ENCODE measurements around the gene CDKN2AIPNL. TPM values are rescaled to one million over a fixed set of nuclear protein-coding genes. Genes with fewer than 3 reads are reported as not detected.

Gene CDKN2AIPNL
- polyA plus RNA-seq, result 28.0 TPM
- long read RNA-seq, donor 1, transcript CDKN2AIPNL-202 (3 exons, 1,223 nt), result major isoform, 10 of 11 reads
- long read RNA-seq, donor 1, partial matches to known transcripts, result 0 of 11 reads
- long read RNA-seq, donor 1, other reads (novel, unspliced or antisense), result 0 of 11 reads
- long read RNA-seq, donor 2, transcript CDKN2AIPNL-202 (3 exons, 1,223 nt), result major isoform, 17 of 17 reads
- long read RNA-seq, donor 2, partial matches to known transcripts, result 0 of 17 reads
- long read RNA-seq, donor 2, other reads (novel, unspliced or antisense), result 0 of 17 reads
- long read RNA-seq, donor 3, transcript CDKN2AIPNL-202 (3 exons, 1,223 nt), result major isoform, 18 of 25 reads
- long read RNA-seq, donor 3, partial matches to known transcripts, result 0 of 25 reads
- long read RNA-seq, donor 3, other reads (novel, unspliced or antisense), result 7 of 25 reads
- long read RNA-seq, donor 4, partial matches to known transcripts, result 0 of 1 reads
- long read RNA-seq, donor 4, other reads (novel, unspliced or antisense), result 0 of 1 reads
- long read RNA-seq, donor 5, transcript CDKN2AIPNL-202 (3 exons, 1,223 nt), result major isoform, 10 of 10 reads
- long read RNA-seq, donor 5, partial matches to known transcripts, result 0 of 10 reads
- long read RNA-seq, donor 5, other reads (novel, unspliced or antisense), result 0 of 10 reads
- long read RNA-seq, donor 6, transcript CDKN2AIPNL-202 (3 exons, 1,223 nt), result major isoform, 10 of 10 reads
- long read RNA-seq, donor 6, partial matches to known transcripts, result 0 of 10 reads
- long read RNA-seq, donor 6, other reads (novel, unspliced or antisense), result 0 of 10 reads
- long read RNA-seq, donor 7, transcript CDKN2AIPNL-202 (3 exons, 1,223 nt), result major isoform, 8 of 8 reads
- long read RNA-seq, donor 7, partial matches to known transcripts, result 0 of 8 reads
- long read RNA-seq, donor 7, other reads (novel, unspliced or antisense), result 0 of 8 reads
- long read RNA-seq, donor 8, transcript CDKN2AIPNL-202 (3 exons, 1,223 nt), result major isoform, 12 of 18 reads
- long read RNA-seq, donor 8, partial matches to known transcripts, result 0 of 18 reads
- long read RNA-seq, donor 8, other reads (novel, unspliced or antisense), result 6 of 18 reads
- long read RNA-seq, donor 9, transcript CDKN2AIPNL-202 (3 exons, 1,223 nt), result major isoform, 10 of 69 reads
- long read RNA-seq, donor 9, partial matches to known transcripts, result 59 of 69 reads
- long read RNA-seq, donor 9, other reads (novel, unspliced or antisense), result 0 of 69 reads
- long read RNA-seq, donor 10, transcript CDKN2AIPNL-202 (3 exons, 1,223 nt), result major isoform, 5 of 5 reads
- long read RNA-seq, donor 10, partial matches to known transcripts, result 0 of 5 reads
- long read RNA-seq, donor 10, other reads (novel, unspliced or antisense), result 0 of 5 reads
- long read RNA-seq, donor 11, transcript CDKN2AIPNL-202 (3 exons, 1,223 nt), result major isoform, 13 of 14 reads
- long read RNA-seq, donor 11, partial matches to known transcripts, result 0 of 14 reads
- long read RNA-seq, donor 11, other reads (novel, unspliced or antisense), result 0 of 14 reads

- Histone ChIP-seq H3K4me3 (ENCODE audit: low read length) (peak within 1 kb of the TSS; percentile 88), H3K27ac (ENCODE audit: low read length) (peak within 1 kb of the TSS; percentile 95), H3K27me3 (ENCODE audit: control insufficient read depth, insufficient read depth, low read length) (no peaks in the 10 kb centered on the region), H3K4me1 (ENCODE audit: control insufficient read depth, insufficient read depth, low read length) (peaks cover 48% of the 10 kb centered on the region), H3K36me3 (ENCODE audit: control insufficient read depth, insufficient read depth, low read length) (peaks cover 7% of the 10 kb centered on the region), H3K9me3 (ENCODE audit: control insufficient read depth, low read depth, low read length) (no peaks in the 10 kb centered on the region)
- WGBS (ENCODE audit: insufficient coverage, low lambda C conversion rate), result no CpG with 5 or more reads among the region's 61 CpGs
- peak; percentile 92 to 94 for DNase-seq
Measured at GRCh38 chr5:134411546-134412266, at the start of gene CDKN2AIPNL. Gene CDKN2AIPNL, minus strand, starts transcription at chr5:134411881. Its CDS starts 27 bp downstream, at chr5:134411854.

- Histone ChIP-seq H3K4me3 (ENCODE audit: low read length) (no peak overlapping the region), H3K27me3 (ENCODE audit: control insufficient read depth, insufficient read depth, low read length) (no peaks in the 10 kb centered on the region), H3K9me3 (ENCODE audit: control insufficient read depth, low read depth, low read length) (no peaks in the 10 kb centered on the region), H3K4me1 (ENCODE audit: control insufficient read depth, insufficient read depth, low read length) (peaks cover 36% of the 10 kb centered on the region), H3K36me3 (ENCODE audit: control insufficient read depth, insufficient read depth, low read length) (no peaks in the 10 kb centered on the region), H3K27ac (ENCODE audit: low read length) (no peak overlapping the region)
- DNase-seq, result peak in 1 of 2 donors; percentile 29
- no CpG with 5 or more reads among the region's 8 CpGs for WGBS (ENCODE audit: insufficient coverage, low lambda C conversion rate)
Measured at GRCh38 chr5:134460551-134460950, 48.9 kb upstream of the CDKN2AIPNL start.

- Histone ChIP-seq H3K36me3 (ENCODE audit: control insufficient read depth, insufficient read depth, low read length) (no peaks in the 10 kb centered on the region), H3K4me3 (ENCODE audit: low read length) (no peak overlapping the region), H3K4me1 (ENCODE audit: control insufficient read depth, insufficient read depth, low read length) (peaks cover 26% of the 10 kb centered on the region), H3K9me3 (ENCODE audit: control insufficient read depth, low read depth, low read length) (no peaks in the 10 kb centered on the region), H3K27ac (ENCODE audit: low read length) (peak overlapping the region; percentile 61), H3K27me3 (ENCODE audit: control insufficient read depth, insufficient read depth, low read length) (no peaks in the 10 kb centered on the region)
- DNase-seq, result no peak
- no CpG with 5 or more reads among the region's 1 CpG for WGBS (ENCODE audit: insufficient coverage, low lambda C conversion rate)
Measured at GRCh38 chr5:134459491-134459890, 47.8 kb upstream of the CDKN2AIPNL start.

- no peaks in the 10 kb centered on the region for H3K9me3 ChIP-seq (ENCODE audit: control insufficient read depth, low read depth, low read length)
- H3K4me1 ChIP-seq (ENCODE audit: control insufficient read depth, insufficient read depth, low read length), result peaks cover 26% of the 10 kb centered on the region
- peak overlapping the region; percentile 61 for H3K27ac ChIP-seq (ENCODE audit: low read length)
- WGBS (ENCODE audit: insufficient coverage, low lambda C conversion rate), result no CpG with 5 or more reads among the region's 8 CpGs
- DNase-seq, result no peak
- no peaks in the 10 kb centered on the region for H3K36me3 ChIP-seq (ENCODE audit: control insufficient read depth, insufficient read depth, low read length)
- H3K27me3 ChIP-seq (ENCODE audit: control insufficient read depth, insufficient read depth, low read length), result no peaks in the 10 kb centered on the region
- no peak overlapping the region for H3K4me3 ChIP-seq (ENCODE audit: low read length)
Measured at GRCh38 chr5:134459010-134459403, 47.3 kb upstream of the CDKN2AIPNL start.

- Histone ChIP-seq H3K4me3 (ENCODE audit: low read length) (no peak overlapping the region), H3K9me3 (ENCODE audit: control insufficient read depth, low read depth, low read length) (no peaks in the 10 kb centered on the region), H3K27ac (ENCODE audit: low read length) (peak overlapping the region; percentile 61), H3K4me1 (ENCODE audit: control insufficient read depth, insufficient read depth, low read length) (peaks cover 26% of the 10 kb centered on the region), H3K36me3 (ENCODE audit: control insufficient read depth, insufficient read depth, low read length) (no peaks in the 10 kb centered on the region), H3K27me3 (ENCODE audit: control insufficient read depth, insufficient read depth, low read length) (no peaks in the 10 kb centered on the region)
- WGBS (ENCODE audit: insufficient coverage, low lambda C conversion rate), result no CpG with 5 or more reads among the region's 10 CpGs
- peak; percentile 66 to 79 for DNase-seq
Measured at GRCh38 chr5:134458234-134459009, 46.7 kb upstream of the CDKN2AIPNL start.

GRCh38 chr5:134457801-134458200 lies 46.1 kb upstream of the CDKN2AIPNL start:
- DNase-seq, result no peak
- H3K27ac ChIP-seq (ENCODE audit: low read length), result peak overlapping the region; percentile 61
- no peaks in the 10 kb centered on the region for H3K27me3 ChIP-seq (ENCODE audit: control insufficient read depth, insufficient read depth, low read length)
- no peaks in the 10 kb centered on the region for H3K9me3 ChIP-seq (ENCODE audit: control insufficient read depth, low read depth, low read length)
- H3K36me3 ChIP-seq (ENCODE audit: control insufficient read depth, insufficient read depth, low read length), result no peaks in the 10 kb centered on the region
- no CpG with 5 or more reads among the region's 3 CpGs for WGBS (ENCODE audit: insufficient coverage, low lambda C conversion rate)
- no peak overlapping the region for H3K4me3 ChIP-seq (ENCODE audit: low read length)
- H3K4me1 ChIP-seq (ENCODE audit: control insufficient read depth, insufficient read depth, low read length), result peaks cover 26% of the 10 kb centered on the region

- H3K27me3 ChIP-seq (ENCODE audit: control insufficient read depth, insufficient read depth, low read length), result no peaks in the 10 kb centered on the region
- H3K27ac ChIP-seq (ENCODE audit: low read length), result no peak overlapping the region
- H3K36me3 ChIP-seq (ENCODE audit: control insufficient read depth, insufficient read depth, low read length), result no peaks in the 10 kb centered on the region
- H3K9me3 ChIP-seq (ENCODE audit: control insufficient read depth, low read depth, low read length), result no peaks in the 10 kb centered on the region
- H3K4me1 ChIP-seq (ENCODE audit: control insufficient read depth, insufficient read depth, low read length), result peaks cover 31% of the 10 kb centered on the region
- no peak for DNase-seq
- WGBS (ENCODE audit: insufficient coverage, low lambda C conversion rate), result 80% methylated on average over 1 of the region's 4 CpGs
- no peak overlapping the region for H3K4me3 ChIP-seq (ENCODE audit: low read length)
Measured at GRCh38 chr5:134456825-134457224, 45.1 kb upstream of the CDKN2AIPNL start.

GRCh38 chr5:134455466-134455865 lies 43.8 kb upstream of the CDKN2AIPNL start:
- no peak for DNase-seq
- WGBS (ENCODE audit: insufficient coverage, low lambda C conversion rate), result 94% methylated on average over 5 of the region's 8 CpGs
- Histone ChIP-seq H3K27me3 (ENCODE audit: control insufficient read depth, insufficient read depth, low read length) (no peaks in the 10 kb centered on the region), H3K27ac (ENCODE audit: low read length) (no peak overlapping the region), H3K4me3 (ENCODE audit: low read length) (no peak overlapping the region), H3K4me1 (ENCODE audit: control insufficient read depth, insufficient read depth, low read length) (peaks cover 41% of the 10 kb centered on the region), H3K36me3 (ENCODE audit: control insufficient read depth, insufficient read depth, low read length) (no peaks in the 10 kb centered on the region), H3K9me3 (ENCODE audit: control insufficient read depth, low read depth, low read length) (no peaks in the 10 kb centered on the region)

- DNase-seq, result no peak
- Histone ChIP-seq H3K4me1 (ENCODE audit: control insufficient read depth, insufficient read depth, low read length) (peaks cover 32% of the 10 kb centered on the region), H3K27me3 (ENCODE audit: control insufficient read depth, insufficient read depth, low read length) (no peaks in the 10 kb centered on the region), H3K27ac (ENCODE audit: low read length) (no peak overlapping the region), H3K36me3 (ENCODE audit: control insufficient read depth, insufficient read depth, low read length) (no peaks in the 10 kb centered on the region), H3K4me3 (ENCODE audit: low read length) (no peak overlapping the region), H3K9me3 (ENCODE audit: control insufficient read depth, low read depth, low read length) (no peaks in the 10 kb centered on the region)
- WGBS (ENCODE audit: insufficient coverage, low lambda C conversion rate), result no CpG with 5 or more reads among the region's 2 CpGs
Measured at GRCh38 chr5:134453016-134453415, 41.3 kb upstream of the CDKN2AIPNL start.
